WTC11 (cell line): ENCODE measurements around the gene PRLR.

Experiments used
- ATF1 ChIP-seq: sonication (generic); formaldehyde crosslinking; IDR thresholded peaks from 2 replicates; pipeline ENCODE4 v1.8.1; 2023; ENCODE audit warnings: mild to moderate bottlenecking, moderate library complexity, missing genetic modification reagents
- ATF2 ChIP-seq: sonication (generic); formaldehyde crosslinking; IDR thresholded peaks from 2 replicates; pipeline ENCODE4 v1.8.1; 2022; ENCODE audit warnings: low read depth, missing genetic modification reagents, borderline replicate concordance
- CDX4 ChIP-seq: fragments of 250-450 bp; sonication (Bioruptor Pico); IDR thresholded peaks from 2 replicates; pipeline ENCODE4 v1.9.0; 2021; ENCODE audit warnings: moderate library complexity, mild to moderate bottlenecking, inconsistent platforms, borderline replicate concordance
- CREB1 ChIP-seq: sonication (generic); formaldehyde crosslinking; IDR thresholded peaks from 2 replicates; pipeline ENCODE4 v1.8.0; 2023; ENCODE audit warnings: mild to moderate bottlenecking, missing genetic modification reagents
- CREM ChIP-seq: sonication (generic); formaldehyde crosslinking; IDR thresholded peaks from 2 replicates; pipeline ENCODE4 v1.8.1; 2022; ENCODE audit warnings: mild to moderate bottlenecking, missing genetic modification reagents, moderate library complexity
- CTCF ChIP-seq: fragments of 200-600 bp; IDR thresholded peaks from 2 replicates; pipeline ENCODE4 v1.8.0; 2022; ENCODE audit warnings: antibody characterized with exemption
- ELF4 ChIP-seq: sonication (generic); formaldehyde crosslinking; IDR thresholded peaks from 2 replicates; pipeline ENCODE4 v1.8.1; 2022; ENCODE audit warnings: low read depth, mild to moderate bottlenecking, moderate library complexity, missing genetic modification reagents
- ETV6 ChIP-seq: sonication (generic); formaldehyde crosslinking; IDR thresholded peaks from 2 replicates; pipeline ENCODE4 v1.8.1; 2022; ENCODE audit warnings: mild to moderate bottlenecking, missing genetic modification reagents
- JUN ChIP-seq: sonication (generic); formaldehyde crosslinking; IDR thresholded peaks from 2 replicates; pipeline ENCODE4 v1.8.0; 2023; ENCODE audit warnings: mild to moderate bottlenecking, missing genetic modification reagents
- ZBTB43 ChIP-seq: sonication (generic); formaldehyde crosslinking; IDR thresholded peaks from 2 replicates; pipeline ENCODE4 v1.8.1; 2023; ENCODE audit warnings: mild to moderate bottlenecking, missing genetic modification reagents
- ZNF121 ChIP-seq: sonication (generic); formaldehyde crosslinking; IDR thresholded peaks from 2 replicates; pipeline ENCODE4 v1.8.0; 2023; ENCODE audit warnings: missing genetic modification reagents
- ZNF317 ChIP-seq: sonication (generic); formaldehyde crosslinking; IDR thresholded peaks from 2 replicates; pipeline ENCODE4 v1.8.1; 2023; ENCODE audit warnings: low read depth, mild to moderate bottlenecking, moderate library complexity, missing genetic modification reagents, borderline replicate concordance

- no peak for TF ChIP-seq CTCF
- TF ChIP-seq ZBTB43 (CRISPR knock-in tag): no peak
- no peak for TF ChIP-seq CREM (CRISPR knock-in tag)
- no peak for TF ChIP-seq CREB1
- no peak for TF ChIP-seq ETV6 (CRISPR knock-in tag)
- TF ChIP-seq JUN (CRISPR knock-in tag): no peak
- TF ChIP-seq ELF4: no peak
- no peak for TF ChIP-seq ATF2 (CRISPR knock-in tag)
- no peak for TF ChIP-seq ATF1
- TF ChIP-seq CDX4 (CRISPR knock-in tag): no peak
- TF ChIP-seq ZNF121 (CRISPR knock-in tag): no peak
- no peak for TF ChIP-seq ZNF317 (CRISPR knock-in tag)
Measured at GRCh38 chr5:35012365-35012764, 217.9 kb downstream of the PRLR start.
